Measurements from ENCODE around the gene TRAPPC5. TPM values are rescaled to one million over a fixed set of nuclear protein-coding genes. Genes with fewer than 3 reads are reported as not detected.

The TRAPPC5 gene
- total and polyA plus RNA-seq, 4 donors = 29.8 to 224 (median 125) TPM

GRCh38 chr19:7633698-7634097, 46.9 kb upstream of the TRAPPC5 start, which contains the start of gene PCP2:
PCP2 (minus strand) TSS chr19:7633719; CDS start chr19:7633457, 262 bp downstream.
- Histone ChIP-seq H3K9me3 (ENCODE audit: control insufficient read depth in 4 of 4, insufficient read depth in 3 of 4, low read length in 3 of 4) (no peaks in the 10 kb centered on the region), H3K4me1 (ENCODE audit: control insufficient read depth in 5 of 5, insufficient read depth in 5 of 5, low read length in 5 of 5) (peaks cover 2 to 15% (median 7%) of the 10 kb centered on the region in 5 donors), H3K27ac (ENCODE audit: low read depth in 1 of 2, low read length in 1 of 2) (no peak within 1 kb of the TSS), H3K4me3 (no peak within 1 kb of the TSS), H3K36me3 (ENCODE audit: control insufficient read depth in 4 of 4, insufficient read depth in 4 of 4, low read length in 4 of 4) (peaks cover 0 to 10% (median 2%) of the 10 kb centered on the region in 4 donors), H3K9ac (ENCODE audit: insufficient read depth in 1 of 2, low read length in 2 of 2) (no peak within 1 kb of the TSS), H3K27me3 (ENCODE audit: control insufficient read depth in 3 of 3, insufficient read depth in 3 of 3, low read length in 2 of 3) (peaks cover 0 to 3% (median 0%) of the 10 kb centered on the region in 3 donors)
- TF ChIP-seq CTCF (IDR thresholded peaks at IDR 0.05; ENCODE audit: control extremely low read depth, extremely low read depth) = no peak
- 58 to 62% methylated on average over 2 of the region's 2 CpGs for WGBS, 2 donors
- ATAC-seq (ENCODE audit: insufficient read depth, low FRiP score) = no peak
- DNase-seq = no peak

GRCh38 chr19:7635670-7636069, 45.0 kb upstream of the TRAPPC5 start:
- peaks cover 0 to 14% (median 2%) of the 10 kb centered on the region in 5 donors for H3K4me1 ChIP-seq (ENCODE audit: control insufficient read depth in 5 of 5, insufficient read depth in 5 of 5, low read length in 5 of 5)
- peaks cover 0 to 3% (median 0%) of the 10 kb centered on the region in 3 donors for H3K27me3 ChIP-seq (ENCODE audit: control insufficient read depth in 3 of 3, insufficient read depth in 3 of 3, low read length in 2 of 3)
- no peak for TF ChIP-seq CTCF (IDR thresholded peaks at IDR 0.05; ENCODE audit: control extremely low read depth, extremely low read depth)
- no peak for ATAC-seq (ENCODE audit: insufficient read depth, low FRiP score)
- H3K4me3 ChIP-seq = no peak overlapping the region
- no peak overlapping the region for H3K9ac ChIP-seq (ENCODE audit: insufficient read depth in 1 of 2, low read length in 2 of 2)
- H3K9me3 ChIP-seq (ENCODE audit: control insufficient read depth in 4 of 4, insufficient read depth in 3 of 4, low read length in 3 of 4) = peaks cover 0 to 2% (median 0%) of the 10 kb centered on the region in 4 donors
- peaks cover 0 to 12% (median 3%) of the 10 kb centered on the region in 4 donors for H3K36me3 ChIP-seq (ENCODE audit: control insufficient read depth in 4 of 4, insufficient read depth in 4 of 4, low read length in 4 of 4)
- WGBS, 2 donors = 51 to 63% methylated on average over 6 of the region's 6 CpGs
- no peak for DNase-seq
- H3K27ac ChIP-seq (ENCODE audit: low read depth in 1 of 2, low read length in 1 of 2) = no peak overlapping the region

GRCh38 chr19:7636317-7636690, 44.3 kb upstream of the TRAPPC5 start:
- DNase-seq (no peak), ATAC-seq (ENCODE audit: insufficient read depth, low FRiP score) (no peak)
- 68 to 70% methylated on average over 16 of the region's 16 CpGs for WGBS, 2 donors
- Histone ChIP-seq H3K4me1 (ENCODE audit: control insufficient read depth in 5 of 5, insufficient read depth in 5 of 5, low read length in 5 of 5) (peaks cover 0 to 12% (median 0%) of the 10 kb centered on the region in 5 donors), H3K27me3 (ENCODE audit: control insufficient read depth in 3 of 3, insufficient read depth in 3 of 3, low read length in 2 of 3) (peaks cover 0 to 3% (median 0%) of the 10 kb centered on the region in 3 donors), H3K9me3 (ENCODE audit: control insufficient read depth in 4 of 4, insufficient read depth in 3 of 4, low read length in 3 of 4) (peaks cover 0 to 2% (median 0%) of the 10 kb centered on the region in 4 donors), H3K9ac (ENCODE audit: insufficient read depth in 1 of 2, low read length in 2 of 2) (no peak overlapping the region), H3K36me3 (ENCODE audit: control insufficient read depth in 4 of 4, insufficient read depth in 4 of 4, low read length in 4 of 4) (peaks cover 0 to 12% (median 3%) of the 10 kb centered on the region in 4 donors), H3K4me3 (no peak overlapping the region), H3K27ac (ENCODE audit: low read depth in 1 of 2, low read length in 1 of 2) (peak overlapping the region in 1 of 2 donors; percentile 60)
- TF ChIP-seq CTCF (IDR thresholded peaks at IDR 0.05; ENCODE audit: control extremely low read depth, extremely low read depth) = no peak

Data from lung (tissue), 12 donors.